TTC549 (cell line): Measurements from ENCODE around the gene CABLES2.

Experiments used
- FAIRE-seq: peaks from 2 replicates; lab custom pipeline; 2012; peaks lifted over from hg19 to GRCh38; lab: Jason Lieb, UNC

CABLES2 gene

GRCh38 chr20:62346398-62347150 lies 60.5 kb downstream of the CABLES2 start:
- FAIRE-seq, result no peak

DNA sequence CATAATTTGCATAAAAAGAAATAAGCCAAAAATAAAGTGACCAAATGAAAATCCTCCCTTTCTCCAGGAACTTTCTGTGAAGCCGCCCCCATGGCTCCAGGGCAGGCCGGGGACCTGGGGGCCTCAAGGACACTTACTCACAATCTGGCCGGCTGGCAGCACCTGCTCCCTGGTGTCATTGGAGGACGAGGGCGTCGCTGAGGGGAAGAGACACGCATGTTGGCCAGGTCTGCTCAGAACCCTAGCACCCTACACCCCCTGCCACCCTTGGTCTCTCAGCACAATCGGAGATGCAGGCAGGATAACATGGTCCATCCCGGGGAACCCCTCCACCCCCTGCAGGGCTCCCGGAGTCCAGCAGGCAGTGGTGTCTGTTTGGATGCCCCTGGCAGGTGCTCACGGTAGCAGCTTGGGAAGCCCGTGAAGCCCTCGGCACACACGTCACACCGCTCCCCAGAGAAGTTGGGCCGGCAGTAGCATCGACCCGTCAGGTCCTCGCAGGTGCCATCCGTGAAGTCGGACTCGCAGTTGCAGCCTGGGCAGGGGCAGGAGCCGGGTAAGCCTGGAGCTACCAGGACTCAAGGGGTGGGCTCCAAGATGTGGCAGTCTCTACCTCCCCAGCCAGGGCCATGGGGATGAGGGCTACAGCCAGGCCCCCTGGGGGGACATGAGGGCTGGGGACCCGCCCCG lies 61.3 kb downstream of the CABLES2 start:
- no peak for FAIRE-seq

GRCh38 chr20:62344782-62345181 lies 62.3 kb downstream of the CABLES2 start:
- no peak for FAIRE-seq

GRCh38 chr20:62344092-62344491 lies 63.0 kb downstream of the CABLES2 start:
- no peak for FAIRE-seq

GRCh38 chr20:62342910-62343309 lies 64.2 kb downstream of the CABLES2 start:
- no peak for FAIRE-seq

DNA sequence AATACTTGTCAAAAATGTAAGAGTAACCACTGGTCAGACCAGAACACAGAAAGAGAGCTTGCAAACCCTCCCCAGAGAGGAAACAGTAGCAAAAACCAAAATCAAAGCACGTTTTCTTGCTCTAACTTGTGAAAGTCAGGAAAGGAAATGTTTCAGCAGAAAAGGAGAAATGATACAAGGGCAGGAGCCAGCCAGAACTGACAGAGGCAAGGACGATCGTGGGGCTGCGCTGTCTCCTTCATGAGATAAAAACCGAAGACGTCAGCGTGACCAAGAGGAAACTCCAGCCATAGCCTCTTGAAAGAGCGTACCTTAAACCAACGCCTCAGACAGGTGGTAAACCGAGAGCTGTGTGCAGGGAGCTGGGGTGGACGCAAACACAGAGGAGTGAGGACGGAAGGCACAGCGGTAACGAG lies 67.4 kb downstream of the CABLES2 start:
- FAIRE-seq, result no peak
